T47D (cell line): Measurements from ENCODE around the gene CCT8L2.
"Not testable (repeated sequence)": the region's sequence is repeated elsewhere in the genome, so short reads cannot be mapped to it uniquely, and the experiment has no call there.

Experiments used
- DNase-seq, 2 experiments: peaks; one replicate each; pipeline versions ENCODE4 v3.0.0 to v3.0.0-alpha.2; 2011 to 2012; ENCODE audit warnings: low read depth in 1 of 2, low spot score in 1 of 2
- JUND ChIP-seq: IDR thresholded peaks from 2 replicates; pipeline ENCODE4 v1.6.1; 2012; ENCODE audit warnings: low read depth
- in situ Hi-C: cut with HindIII; loops from 2 replicates; pipeline ENCODE4 v1.10.0; 2016; ENCODE audit warnings: low sequenced_read_pairs, low pct_unique_long_range_greater_than_20kb

Gene CCT8L2

GRCh38 chr22:16568425-16568758, 24.2 kb downstream of the CCT8L2 start:
- in situ Hi-C loops = no loop called here
- no peak for TF ChIP-seq JUND
- no peak for DNase-seq

- peak in 1 of 2 experiments; percentile 25 for DNase-seq
Measured at GRCh38 chr22:16567617-16568424, 24.8 kb downstream of the CCT8L2 start.

GRCh38 chr22:16566421-16567151, 26.0 kb downstream of the CCT8L2 start:
- in situ Hi-C loops, DNase-seq: not testable (repeated sequence)

More at GRCh38 chr22:16567617-16568424, 24.8 kb downstream of the CCT8L2 start:
- in situ Hi-C loops = not testable (repeated sequence)

- DNase-seq, in situ Hi-C loops: not testable (repeated sequence)
Measured at GRCh38 chr22:16565585-16566420, 26.8 kb downstream of the CCT8L2 start.

GRCh38 chr22:16564837-16565584, 27.6 kb downstream of the CCT8L2 start:
- in situ Hi-C loops = not testable (repeated sequence)

GRCh38 chr22:16563555-16564520, 28.8 kb downstream of the CCT8L2 start:
- no peak for TF ChIP-seq JUND
- no peak for DNase-seq
- in situ Hi-C loops = no loop called here

More at GRCh38 chr22:16564837-16565584, 27.6 kb downstream of the CCT8L2 start:
- DNase-seq = not testable (repeated sequence)

GRCh38 chr22:16562711-16563554, 29.7 kb downstream of the CCT8L2 start:
- DNase-seq = no peak
- no peak for TF ChIP-seq JUND
- in situ Hi-C loops = no loop called here

GRCh38 chr22:16561093-16561658, 31.4 kb downstream of the CCT8L2 start:
- in situ Hi-C loops, DNase-seq: not testable (repeated sequence)

GRCh38 chr22:16560651-16561050, 32.0 kb downstream of the CCT8L2 start:
- not testable (repeated sequence) for DNase-seq

GRCh38 chr22:16559996-16560395, 32.6 kb downstream of the CCT8L2 start:
- DNase-seq, in situ Hi-C loops: not testable (repeated sequence)

More at GRCh38 chr22:16560651-16561050, 32.0 kb downstream of the CCT8L2 start:
- in situ Hi-C loops = not testable (repeated sequence)
